ENCODE data around the gene CD59. TPM values are rescaled to one million over a fixed set of nuclear protein-coding genes. Genes with fewer than 3 reads are reported as not detected.
A peak's percentile ranks its signal among the peaks of the same experiment; 100 is the strongest.
"Not testable (repeated sequence)": the region's sequence is repeated elsewhere in the genome, so short reads cannot be mapped to it uniquely, and the experiment has no call there.

The CD59 gene
- total RNA-seq, 1 donor from 2014 or later = 880 TPM

DNA sequence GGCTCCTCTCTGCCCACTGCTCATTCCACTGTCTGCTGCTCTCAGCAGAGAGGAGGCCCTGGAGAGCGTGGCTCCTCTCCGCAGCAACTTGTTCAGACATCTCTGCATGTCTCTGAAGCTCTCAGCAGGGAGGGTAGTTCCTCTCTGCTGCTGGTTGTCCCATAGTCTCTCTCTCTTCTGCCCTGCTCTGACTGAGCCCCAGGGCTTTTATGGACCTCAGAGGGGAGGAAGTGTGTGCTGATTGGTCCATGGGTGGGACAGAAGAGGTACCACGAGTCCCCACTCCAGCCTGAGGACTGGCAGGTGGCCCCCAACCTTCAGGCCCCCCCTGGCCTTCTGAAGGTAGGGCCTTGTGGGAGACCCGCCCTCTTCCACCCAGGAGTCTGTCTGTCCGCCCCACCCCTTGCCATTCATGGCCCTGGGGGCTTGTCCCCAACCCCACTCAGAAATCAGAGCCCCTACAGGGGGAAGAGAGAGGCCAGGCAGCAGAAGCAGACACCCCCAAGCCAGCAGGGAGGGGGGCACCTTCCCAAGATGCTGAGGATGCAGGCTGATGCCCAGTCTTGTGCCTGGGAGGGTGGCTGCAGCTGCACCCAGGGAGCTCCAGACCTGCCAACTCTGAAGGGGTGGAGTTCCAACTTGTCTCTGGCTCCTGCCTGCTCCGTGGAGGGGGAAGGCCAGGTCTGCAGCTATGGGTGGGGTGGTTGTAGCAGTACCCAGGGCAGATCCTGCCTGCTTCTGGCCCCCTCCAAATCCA lies 70.7 kb downstream of the CD59 start:
- no peak for DNase-seq (ENCODE audit: low spot score)

- DNase-seq (ENCODE audit: low spot score) = no peak
Observed at GRCh38 chr11:33664827-33665226, 71.4 kb downstream of the CD59 start.

DNA sequence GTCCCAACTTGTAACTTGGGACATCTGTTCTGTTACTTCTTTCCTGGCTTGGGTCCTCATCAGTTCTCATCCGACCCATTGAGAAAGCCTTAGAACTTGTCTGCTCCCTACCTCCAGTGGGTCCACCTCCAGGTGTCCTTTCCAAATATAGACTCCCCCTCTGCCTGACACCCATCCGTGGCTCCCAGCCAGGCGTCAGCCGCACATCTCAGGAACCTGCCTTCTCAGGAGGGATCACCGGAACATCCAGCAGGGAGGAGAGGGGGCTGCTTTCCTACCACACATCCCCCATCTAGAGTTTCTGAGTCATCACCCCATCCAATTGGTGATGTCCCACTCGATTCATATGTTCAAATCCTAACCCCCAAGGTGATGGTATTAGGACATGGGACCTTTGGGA lies 72.1 kb downstream of the CD59 start:
- DNase-seq (ENCODE audit: low spot score) = no peak

- DNase-seq (ENCODE audit: low spot score) = no peak
Observed at GRCh38 chr11:33663121-33663520, 73.1 kb downstream of the CD59 start.

DNA sequence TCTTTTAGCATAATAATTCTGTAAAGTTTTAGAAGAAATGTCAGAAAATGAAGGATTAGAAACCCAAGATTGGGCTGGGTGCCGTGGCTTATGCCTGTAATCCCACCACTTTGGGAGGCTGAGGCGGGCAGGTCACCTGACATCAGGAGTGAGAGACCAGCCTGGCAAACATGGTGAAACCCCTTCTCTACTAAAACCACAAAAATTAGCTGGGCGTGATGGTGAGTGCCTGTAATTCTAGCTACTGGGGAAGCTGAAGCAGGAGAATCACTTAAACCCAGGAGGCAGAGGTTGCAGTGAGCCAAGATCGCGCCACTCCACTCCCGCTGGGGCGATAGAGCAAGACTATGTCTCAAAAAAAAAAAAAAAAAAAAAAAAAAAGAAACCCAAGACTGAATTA lies 74.7 kb downstream of the CD59 start:
- DNase-seq (ENCODE audit: low spot score) = not testable (repeated sequence)

DNA sequence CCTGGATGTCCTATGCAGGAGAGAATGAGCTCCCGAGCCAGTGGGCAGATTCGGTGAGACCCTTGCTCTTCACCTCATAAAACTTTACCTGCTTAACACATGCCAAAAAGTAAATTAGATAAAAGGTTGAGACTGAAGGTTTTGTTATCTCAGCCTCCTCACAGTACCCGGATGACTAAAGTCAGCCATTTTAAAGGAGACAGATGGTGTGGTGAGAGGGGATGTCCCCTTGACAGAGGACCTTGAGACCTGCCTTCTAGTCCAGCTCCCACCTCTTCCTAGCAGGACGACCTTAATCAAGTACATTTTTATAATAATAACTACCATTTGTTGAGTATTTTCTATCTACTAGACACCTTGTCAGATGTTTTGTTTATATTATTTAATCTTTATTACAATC lies 75.3 kb downstream of the CD59 start:
- no peak for DNase-seq (ENCODE audit: low spot score)

DNA sequence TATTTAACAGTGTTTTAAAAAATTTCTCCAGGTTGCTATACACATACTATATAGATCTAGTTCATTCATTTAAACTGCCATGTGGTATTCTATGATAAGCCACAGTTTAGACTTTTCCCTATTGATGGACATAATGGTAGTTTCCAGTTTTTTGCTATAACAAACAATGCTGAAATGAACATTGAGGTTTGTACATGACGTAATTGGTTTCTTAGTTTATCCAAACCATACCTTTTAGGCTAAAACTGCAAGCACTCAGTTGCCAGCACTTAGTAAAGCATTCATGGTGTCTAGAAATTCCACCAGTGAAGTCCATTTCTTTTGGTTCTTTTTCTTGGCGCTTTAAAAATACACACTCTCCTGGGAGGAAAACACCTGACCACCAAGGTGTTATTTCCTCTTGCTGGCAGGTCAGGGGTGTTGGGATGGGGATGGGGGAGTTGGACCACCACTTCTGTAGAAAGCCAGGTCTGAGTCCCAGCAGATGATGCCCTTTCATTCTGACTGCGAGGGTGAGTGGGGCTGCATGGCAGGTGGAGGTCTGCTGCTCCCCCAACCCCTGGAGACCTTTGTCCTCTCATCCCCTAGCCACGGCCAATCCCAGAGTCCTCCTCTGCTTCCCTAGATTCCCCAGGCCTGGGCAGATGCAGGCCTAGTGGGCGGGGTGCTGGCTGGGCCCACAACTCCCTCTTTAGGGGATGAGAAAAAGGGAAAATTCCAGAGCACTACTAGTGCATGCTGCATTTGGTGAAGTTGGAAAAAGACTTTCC lies 76.7 kb downstream of the CD59 start:
- DNase-seq (ENCODE audit: low spot score) = no peak

- DNase-seq (ENCODE audit: low spot score) = no peak
Observed at GRCh38 chr11:33658195-33658900, 77.9 kb downstream of the CD59 start.

DNA sequence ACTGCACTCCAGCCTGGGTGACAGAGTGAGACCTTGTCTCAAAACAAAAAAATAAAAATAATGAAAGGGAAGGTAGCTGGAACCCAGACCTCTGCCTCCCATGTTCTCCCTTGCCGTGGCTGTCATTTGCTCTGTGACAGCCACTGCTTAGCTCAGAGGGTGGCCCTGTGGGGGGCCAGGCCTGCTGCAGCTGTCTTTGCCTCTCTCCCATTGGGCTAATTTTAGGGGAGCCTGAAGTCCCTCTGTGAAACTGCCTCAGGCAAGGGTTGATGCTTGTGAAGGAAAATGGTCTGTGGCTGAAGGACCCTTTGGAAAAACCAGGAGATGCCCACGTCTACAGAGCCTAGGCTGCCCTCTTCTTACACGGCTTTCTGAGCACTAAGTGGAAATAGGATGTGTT lies 78.5 kb downstream of the CD59 start:
- DNase-seq (ENCODE audit: low spot score) = no peak

- DNase-seq (ENCODE audit: low spot score) = no peak
Observed at GRCh38 chr11:33656768-33657167, 79.5 kb downstream of the CD59 start.

DNA sequence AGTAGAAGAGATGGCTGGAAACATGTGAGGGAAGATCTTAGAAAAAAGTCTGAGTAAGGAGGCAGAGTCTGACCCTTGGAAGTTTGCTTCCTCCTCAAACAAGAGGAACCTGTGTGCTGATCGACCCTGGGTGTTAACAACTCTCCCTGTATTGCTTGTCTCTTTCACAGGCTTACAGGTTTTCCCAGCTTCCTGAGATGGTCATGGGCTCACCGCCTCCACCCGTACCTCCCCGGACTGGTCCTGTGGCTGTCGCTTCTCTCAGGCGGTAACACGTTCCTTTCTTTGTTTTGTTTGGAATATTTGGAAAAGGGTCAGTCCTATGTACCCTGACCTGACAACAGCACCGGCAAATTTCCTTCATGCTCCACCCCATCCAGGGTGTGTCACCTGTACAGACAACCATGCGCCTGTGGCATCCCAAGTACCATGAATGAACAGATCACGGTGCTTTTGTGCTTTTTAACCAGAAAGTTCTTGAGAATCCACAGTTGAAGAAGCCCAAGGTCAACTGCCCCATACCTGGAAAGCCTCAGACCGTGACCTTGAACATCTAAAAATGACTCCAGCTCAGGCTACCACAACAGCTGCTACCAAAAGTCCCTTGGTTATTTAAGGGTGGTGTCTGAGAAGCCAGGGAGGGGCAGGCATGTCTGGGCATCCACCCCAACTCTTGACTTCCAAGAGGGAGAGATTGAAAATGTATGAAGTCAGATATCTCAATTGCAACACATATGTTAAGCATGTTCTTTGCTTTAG lies 80.2 kb downstream of the CD59 start:
- DNase-seq (ENCODE audit: low spot score) = peak; percentile 18

GRCh38 chr11:33654594-33654993 lies 81.6 kb downstream of the CD59 start:
- DNase-seq (ENCODE audit: low spot score) = no peak

Other genes starting within 250 kb of the CD59 start
- gene C11orf91, start 35.6 kb downstream of the CD59 start, total RNA-seq = 0.26 TPM
- gene FBXO3, start 38.1 kb upstream of the CD59 start, total RNA-seq = 42.1 TPM
- 26.8 TPM for gene LMO2, start 155.7 kb upstream of the CD59 start, total RNA-seq